ENCODE measurements around the gene ABR.
"Not testable (repeated sequence)": the region's sequence is repeated elsewhere in the genome, so short reads cannot be mapped to it uniquely, and the experiment has no call there.

ABR gene

GRCh38 chr17:1071103-1071825, 108.5 kb downstream of the ABR start:
- DNase-seq (ENCODE audit: low read depth in 3 of 3), result no peak

- no peak for DNase-seq (ENCODE audit: low read depth in 3 of 3)
These were observed 109.4 kb downstream of the ABR start for GRCh38 chr17:1070411-1070810.

- DNase-seq (ENCODE audit: low read depth in 3 of 3), result no peak
These were observed 109.9 kb downstream of the ABR start for GRCh38 chr17:1069847-1070246.

- DNase-seq (ENCODE audit: low read depth in 3 of 3), result no peak
These were observed 111.4 kb downstream of the ABR start for GRCh38 chr17:1068356-1068755.

GRCh38 chr17:1067282-1067956, 112.4 kb downstream of the ABR start:
- DNase-seq (ENCODE audit: low read depth in 3 of 3), result no peak

- DNase-seq (ENCODE audit: low read depth in 3 of 3), result not testable (repeated sequence)
These were observed 114.4 kb downstream of the ABR start for GRCh38 chr17:1065416-1065815.

- DNase-seq (ENCODE audit: low read depth in 3 of 3), result peak in 1 of 3 experiments; percentile 26
These were observed 118.8 kb downstream of the ABR start for GRCh38 chr17:1060991-1061390.

- no peak for DNase-seq (ENCODE audit: low read depth in 3 of 3)
These were observed 120.5 kb downstream of the ABR start for GRCh38 chr17:1059131-1059795.

GRCh38 chr17:1058423-1059130, 121.2 kb downstream of the ABR start:
- DNase-seq (ENCODE audit: low read depth in 3 of 3), result peak; percentile 11 to 66 (median 23)

GRCh38 chr17:1056761-1057160, 123.0 kb downstream of the ABR start:
- DNase-seq (ENCODE audit: low read depth in 3 of 3), result no peak

- peak in 2 of 3 experiments; percentile 16 to 37 for DNase-seq (ENCODE audit: low read depth in 3 of 3)
These were observed 123.8 kb downstream of the ABR start for GRCh38 chr17:1055751-1056645.

GRCh38 chr17:1055231-1055630, 124.5 kb downstream of the ABR start:
- no peak for DNase-seq (ENCODE audit: low read depth in 3 of 3)

- no peak for DNase-seq (ENCODE audit: low read depth in 3 of 3)
These were observed 125.1 kb downstream of the ABR start for GRCh38 chr17:1054656-1055055.

- DNase-seq (ENCODE audit: low read depth in 3 of 3), result no peak
These were observed 126.0 kb downstream of the ABR start for GRCh38 chr17:1053661-1054360.

GRCh38 chr17:1050996-1051925, 128.5 kb downstream of the ABR start:
- DNase-seq (ENCODE audit: low read depth in 3 of 3), result no peak

- DNase-seq (ENCODE audit: low read depth in 3 of 3), result no peak
These were observed 129.4 kb downstream of the ABR start for GRCh38 chr17:1050246-1050995.

GRCh38 chr17:1049446-1050225, 130.1 kb downstream of the ABR start:
- no peak for DNase-seq (ENCODE audit: low read depth in 3 of 3)
